Heart left ventricle (tissue), 16 donors: ENCODE measurements around the gene PODXL2. TPM values are rescaled to one million over a fixed set of nuclear protein-coding genes. Genes with fewer than 3 reads are reported as not detected.

ENCODE experiments used
- ATAC-seq, 4 donors: fragments of 200-7000 bp; cut with Tn5 transposase; one replicate each; pipeline ENCODE4 v1.9.1; 2020 to 2022; ENCODE audit warnings: moderate library complexity in 4 of 4, mild to moderate bottlenecking in 3 of 4, moderate number of reproducible peaks in 1 of 4
- DNase-seq, 5 donors: peaks; one replicate each; pipeline ENCODE4 v3.0.0-alpha.2; 2020
- H3K27ac ChIP-seq, 12 donors: fragments of 200-600 bp; sonication (generic) in 4 of 12; one replicate each; pipeline versions ENCODE4 v1.5.0 to v1.8.0; 2016 to 2022; ENCODE audit warnings: mild to moderate bottlenecking in 2 of 12
- H3K27me3 ChIP-seq, 9 donors: fragments of 200-600 bp; sonication (generic) in 2 of 9; one replicate each; pipeline versions ENCODE4 v1.5.1 to v1.8.0; 2016 to 2022; ENCODE audit warnings: mild to moderate bottlenecking in 3 of 9
- H3K36me3 ChIP-seq, 9 donors: fragments of 200-600 bp; sonication (generic) in 2 of 9; one replicate each; pipeline versions ENCODE4 v1.5.0 to v1.8.0; 2018 to 2022; ENCODE audit warnings: mild to moderate bottlenecking in 2 of 9
- H3K4me1 ChIP-seq, 12 donors: fragments of 200-600 bp; sonication (generic) in 4 of 12; one replicate each; pipeline versions ENCODE4 v1.5.0 to v1.8.0; 2016 to 2022; ENCODE audit warnings: mild to moderate bottlenecking in 3 of 12
- H3K4me3 ChIP-seq, 12 donors: fragments of 200-600 bp; sonication (generic) in 4 of 12; one replicate each; pipeline versions ENCODE4 v1.5.0 to v1.8.0; 2017 to 2022; ENCODE audit warnings: mild to moderate bottlenecking in 9 of 12, moderate library complexity in 4 of 12
- H3K9me3 ChIP-seq, 12 donors: fragments of 200-600 bp; sonication (generic) in 4 of 12; one replicate each; pipeline versions ENCODE4 v1.5.0 to v1.8.0; 2016 to 2022; ENCODE audit warnings: mild to moderate bottlenecking in 1 of 12
- POLR2A ChIP-seq, 2 donors: fragments of 450-650 bp; IDR thresholded peaks; one replicate each; pipeline ENCODE4 v1.6.1; 2017; ENCODE audit warnings: antibody characterized with exemption in 2 of 2, mild to moderate bottlenecking in 2 of 2, moderate library complexity in 2 of 2
- WGBS, 4 donors: extraction: QIAGEN DNeasy Blood & Tissue Kit in 2 of 4; methylation state at CpG; one replicate each; pipeline versions ENCODE4 v1.1.5 to v1.1.7; 2013 to 2018; 5-methylcytosine and 5-hydroxymethylcytosine counted together
- intact Hi-C, 10 donors: fragments of 100-400 bp; cut with DNase I; formaldehyde crosslinking; loops; one replicate each; pipeline versions ENCODE4 v1.11.1 to v1.14.2; 2022
- polyA plus RNA-seq, 2 donors: library from polyadenylated mRNA; stranded (reverse); fragments of 200-250 nt; gene quantifications; one replicate each; pipeline ENCODE4 v1.2.3, GENCODE V29; 2013
- total RNA-seq, 9 donors: library from RNA; depleted of rRNA in 2 of 9; stranded (reverse); fragments of >200 nt in 2 of 9; fragmentation: NEBNext Ultra II Directional in 3 of 9; extraction: Animal tissue kit (Norgen Biotek cat#: 25700) in 3 of 9; gene quantifications; one replicate each; pipeline versions ENCODE4 v1.1.0 to v1.2.4, GENCODE V29; 2016 to 2023
- TF ChIP-seq, protein P1 (sequence below), 12 donors: fragments of 200-600 bp; sonication (generic) in 4 of 12; IDR thresholded peaks; one replicate each; pipeline versions ENCODE4 v1.5.0 to v1.8.0; 2018 to 2022; ENCODE audit warnings: antibody characterized with exemption in 12 of 12, mild to moderate bottlenecking in 5 of 12
- donor health status: ischemic (EF 13 %, LVEDD 7.1; RV severe dilation, severe dysfunction).
- donor health status: healthy with polysubstance abuse.
- donor health status: DM: no; HTN: yes; CAD: no.
- donor health status: DM: no; HTN: no; CAD: no.
- donor health status: ischemic (EF 25% LVEDD 6.9; RV normal size, moderate dysfunction).
- donor health status: ischemic (EF 25% LVEDD 5.7; RV mildly dilated, moderate dysfunction).
- donor health status: healthy.
- donor health status: DM: yes; HTN: yes; CAD: no.
- donor health status: ischemic (EF 35%, LVEDD 5.7; RV mildly dilated, moderate dysfunction).
- donor health status: nonischemic (EF 11% LVEDD 7.7; RV severe dilation, severe dysfunction).
- donor health status: DM: yes; HTN: yes; CAD: no.
- donor health status: PGD.
- donor health status: ischemic (EF 29% LVEDD 5.4; RV normal size, mild dysfunction).
- donor health status: nonischemic (EF 23%, LVEDD 6.1; RV moderate dilation, normal function).

Gene PODXL2
- total and polyA plus RNA-seq, 11 donors, result 0.72 to 4.1 (median 2.1) TPM

DNA sequence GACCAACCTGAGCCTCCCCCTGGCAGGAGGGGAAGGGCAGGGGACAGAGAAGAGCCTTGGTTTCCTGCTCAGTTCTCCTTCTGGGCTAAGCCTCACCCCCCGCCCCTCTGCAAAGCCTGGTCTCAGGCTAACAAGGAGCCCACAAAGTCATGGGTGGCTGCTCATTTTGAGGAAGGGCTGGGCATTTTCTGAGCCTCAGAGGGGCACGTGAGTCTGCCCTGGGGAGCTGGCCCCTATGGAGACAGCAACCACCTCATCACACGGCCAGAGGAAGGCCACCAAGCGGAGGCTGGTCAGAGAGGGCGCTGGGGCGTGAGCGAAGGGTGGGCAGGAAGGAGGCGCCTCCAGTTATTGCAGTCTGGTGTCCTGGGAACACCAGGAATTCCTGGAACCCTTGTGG, 62.5 kb downstream of the PODXL2 start:
- intact Hi-C loops, result loop anchor here in 5 of 10 donors (5.0 kb wide), 3 partner anchors 131 to 271 kb away; partner anchors contain the start of gene MGLL (in 3 of the 5)
- no peak for ATAC-seq
- WGBS, 4 donors, result 69 to 84% (median 78%) methylated on average over 8 of the region's 8 CpGs

DNA sequence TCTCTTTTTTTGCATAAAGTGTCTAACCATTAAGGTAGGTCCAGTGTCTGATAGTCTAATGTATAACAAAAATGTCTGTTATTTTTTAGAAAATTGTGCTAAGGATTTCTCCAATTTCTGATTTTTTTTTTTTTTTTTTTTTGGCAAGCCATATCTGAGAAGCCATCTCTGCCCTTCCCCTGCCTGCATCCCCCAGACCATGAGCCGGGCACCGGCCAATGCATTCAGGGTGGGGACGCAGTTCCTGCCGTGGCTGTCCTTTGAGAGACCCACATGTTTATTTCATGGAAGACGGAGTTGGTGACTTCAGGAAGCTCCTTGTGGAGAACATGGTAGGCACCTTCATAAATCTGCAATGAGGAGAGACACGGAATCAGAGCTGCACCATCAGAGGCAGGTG, 63.0 kb downstream of the PODXL2 start:
- intact Hi-C loops, result loop anchor here in 5 of 10 donors (5.0 kb wide), 3 partner anchors 130 to 270 kb away; partner anchors contain the start of gene MGLL (in 3 of the 5)
- no peak for TF ChIP-seq POLR2A (IDR thresholded peaks at IDR 0.05)
- TF ChIP-seq, protein P1, sequence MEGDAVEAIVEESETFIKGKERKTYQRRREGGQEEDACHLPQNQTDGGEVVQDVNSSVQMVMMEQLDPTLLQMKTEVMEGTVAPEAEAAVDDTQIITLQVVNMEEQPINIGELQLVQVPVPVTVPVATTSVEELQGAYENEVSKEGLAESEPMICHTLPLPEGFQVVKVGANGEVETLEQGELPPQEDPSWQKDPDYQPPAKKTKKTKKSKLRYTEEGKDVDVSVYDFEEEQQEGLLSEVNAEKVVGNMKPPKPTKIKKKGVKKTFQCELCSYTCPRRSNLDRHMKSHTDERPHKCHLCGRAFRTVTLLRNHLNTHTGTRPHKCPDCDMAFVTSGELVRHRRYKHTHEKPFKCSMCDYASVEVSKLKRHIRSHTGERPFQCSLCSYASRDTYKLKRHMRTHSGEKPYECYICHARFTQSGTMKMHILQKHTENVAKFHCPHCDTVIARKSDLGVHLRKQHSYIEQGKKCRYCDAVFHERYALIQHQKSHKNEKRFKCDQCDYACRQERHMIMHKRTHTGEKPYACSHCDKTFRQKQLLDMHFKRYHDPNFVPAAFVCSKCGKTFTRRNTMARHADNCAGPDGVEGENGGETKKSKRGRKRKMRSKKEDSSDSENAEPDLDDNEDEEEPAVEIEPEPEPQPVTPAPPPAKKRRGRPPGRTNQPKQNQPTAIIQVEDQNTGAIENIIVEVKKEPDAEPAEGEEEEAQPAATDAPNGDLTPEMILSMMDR (IDR thresholded peaks at IDR 0.05), result no peak
- H3K4me3 ChIP-seq, result no peak overlapping the region
- no peaks in the 10 kb centered on the region for H3K27me3 ChIP-seq
- no peaks in the 10 kb centered on the region for H3K9me3 ChIP-seq
- H3K4me1 ChIP-seq, result peaks cover 3 to 70% (median 30%) of the 10 kb centered on the region in 12 donors
- H3K36me3 ChIP-seq, result peaks cover 0 to 60% (median 42%) of the 10 kb centered on the region in 9 donors
- DNase-seq, result peak in 3 of 5 donors; percentile 18 to 37 (median 21)
- WGBS, 4 donors, result 75 to 81% (median 77%) methylated on average over 6 of the region's 6 CpGs
- peak overlapping the region in 9 of 12 donors; percentile 8 to 70 (median 52) for H3K27ac ChIP-seq
- no peak for ATAC-seq

More for the DNA sequence above, 62.5 kb downstream of the PODXL2 start:
- Histone ChIP-seq H3K36me3 (peaks cover 0 to 60% (median 42%) of the 10 kb centered on the region in 9 donors), H3K9me3 (no peaks in the 10 kb centered on the region), H3K4me1 (peaks cover 0 to 65% (median 25%) of the 10 kb centered on the region in 12 donors), H3K4me3 (no peak overlapping the region), H3K27me3 (no peaks in the 10 kb centered on the region), H3K27ac (peak overlapping the region in 11 of 12 donors; percentile 8 to 70 (median 52))
- peak in 3 of 5 donors; percentile 16 to 49 (median 31) for DNase-seq
- TF ChIP-seq POLR2A (IDR thresholded peaks at IDR 0.05), result no peak
- TF ChIP-seq, protein P1 (IDR thresholded peaks at IDR 0.05), result no peak

DNA sequence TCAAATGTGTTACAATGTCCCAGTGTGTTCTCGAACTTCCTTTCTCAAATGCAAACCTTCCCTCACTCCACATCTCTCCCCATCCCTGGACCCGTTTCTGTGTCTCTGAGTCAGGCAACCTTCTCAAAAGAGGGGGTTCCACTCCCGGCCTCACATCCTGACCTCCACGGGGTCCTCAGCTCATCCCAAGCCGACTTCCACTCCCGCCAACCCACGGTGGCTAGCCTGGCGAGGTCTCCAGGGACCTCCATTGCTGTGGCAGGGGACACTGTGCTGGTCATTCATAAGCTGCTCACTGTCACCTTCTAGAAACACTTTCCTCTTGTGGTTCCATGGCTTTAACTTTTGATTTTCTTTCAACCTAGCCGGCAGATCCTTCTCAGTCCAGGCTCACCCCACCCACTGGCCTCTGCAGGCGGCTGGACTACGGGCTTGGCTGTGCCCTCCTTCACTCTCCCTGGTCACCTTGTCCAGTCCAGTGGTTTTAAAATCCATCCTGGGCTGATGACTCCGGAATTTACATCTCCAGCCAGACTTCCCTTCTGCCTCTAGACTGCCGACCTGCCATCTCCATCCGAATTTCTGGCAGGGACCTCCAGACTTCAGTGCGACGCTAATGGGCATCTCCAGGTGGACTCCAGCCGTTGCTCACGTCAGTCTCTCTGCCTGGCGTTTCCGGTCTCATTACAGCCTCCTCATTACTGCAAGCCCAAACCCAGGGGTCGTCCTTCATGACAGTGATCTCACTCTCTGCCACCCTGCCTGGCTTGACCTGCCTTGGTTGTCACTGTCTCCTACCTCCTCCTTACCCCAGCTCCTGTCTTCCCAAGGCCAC, 63.7 kb downstream of the PODXL2 start:
- ATAC-seq (no peak), DNase-seq (peak in 3 of 5 donors; percentile 11 to 44 (median 16))
- intact Hi-C loops, result loop anchor here in 5 of 10 donors (5.0 kb wide), 3 partner anchors 130 to 270 kb away; partner anchors contain the start of gene MGLL (in 3 of the 5)
- H3K27ac ChIP-seq, result peak overlapping the region in 7 of 12 donors; percentile 1 to 61 (median 33)
- no peaks in the 10 kb centered on the region for H3K9me3 ChIP-seq
- H3K4me3 ChIP-seq, result no peak overlapping the region
- H3K27me3 ChIP-seq, result no peaks in the 10 kb centered on the region
- 83 to 90% (median 86%) methylated on average over 21 of the region's 21 CpGs for WGBS, 4 donors
- peaks cover 0 to 60% (median 42%) of the 10 kb centered on the region in 9 donors for H3K36me3 ChIP-seq
- H3K4me1 ChIP-seq, result peaks cover 3 to 77% (median 37%) of the 10 kb centered on the region in 12 donors
- TF ChIP-seq, protein P1 (IDR thresholded peaks at IDR 0.05), result no peak
- no peak for TF ChIP-seq POLR2A (IDR thresholded peaks at IDR 0.05)

DNA sequence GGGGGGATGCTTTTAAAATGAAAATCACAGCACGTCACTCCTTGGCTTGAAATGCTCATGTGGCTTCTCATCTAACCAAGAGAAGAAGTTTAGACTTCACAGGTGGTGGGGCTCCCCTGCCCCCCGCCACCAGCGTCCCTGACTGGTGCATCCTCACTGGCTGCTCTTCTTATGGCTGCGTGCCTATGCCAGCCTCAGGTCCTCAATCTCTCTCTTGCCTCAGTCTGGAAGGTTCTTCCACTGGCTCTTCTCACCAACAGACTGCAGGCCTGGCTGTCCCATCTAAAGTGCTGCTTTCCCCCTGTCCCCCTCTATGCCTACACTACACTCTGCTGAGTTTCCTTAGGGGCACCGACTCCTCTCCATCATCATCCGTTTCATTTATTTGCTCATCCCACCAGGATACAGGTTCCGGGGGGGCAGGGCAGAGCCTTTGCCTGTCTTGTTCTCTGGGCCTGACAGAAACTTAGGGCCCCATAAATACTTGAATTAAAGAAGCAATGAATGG, 64.4 kb downstream of the PODXL2 start:
- no peak for TF ChIP-seq POLR2A (IDR thresholded peaks at IDR 0.05)
- TF ChIP-seq, protein P1 (IDR thresholded peaks at IDR 0.05), result no peak
- no peak overlapping the region for H3K4me3 ChIP-seq
- no peaks in the 10 kb centered on the region for H3K27me3 ChIP-seq
- peaks cover 3 to 77% (median 40%) of the 10 kb centered on the region in 12 donors for H3K4me1 ChIP-seq
- intact Hi-C loops, result loop anchor here in 5 of 10 donors (5.0 kb wide), 3 partner anchors 129 to 269 kb away; partner anchors contain the start of gene MGLL (in 3 of the 5)
- DNase-seq (peak in 3 of 5 donors; percentile 7 to 13 (median 13)), ATAC-seq (no peak)
- no peaks in the 10 kb centered on the region for H3K9me3 ChIP-seq
- H3K36me3 ChIP-seq, result peaks cover 0 to 60% (median 42%) of the 10 kb centered on the region in 9 donors
- 89 to 93% (median 90%) methylated on average over 7 of the region's 7 CpGs for WGBS, 4 donors
- peak overlapping the region in 5 of 12 donors; percentile 17 to 52 (median 33) for H3K27ac ChIP-seq
